ENCODE measurements around the gene MAU2.

- TF ChIP-seq CTCF (IDR thresholded peaks at IDR 0.05) (no peak), POLR2A (IDR thresholded peaks at IDR 0.05) (no peak), POLR2AphosphoS5 (IDR thresholded peaks at IDR 0.05) (no peak)
Observed at GRCh38 chr19:19305696-19306095, 14.9 kb upstream of the MAU2 start.
